HEK293 (cell line): ENCODE data around the gene FSTL3.

Source experiments
- CTCF ChIA-PET: fragments of 350-600 bp; formaldehyde crosslinking; extraction: SDS; loops from one replicate; lab custom pipeline; 2021; ENCODE audit warnings: antibody characterized with exemption; lab: Yijun Ruan, JAX
- POLR2A ChIA-PET: fragments of 300-600 bp; formaldehyde crosslinking; extraction: SDS; loops from one replicate; lab custom pipeline; 2020; ENCODE audit warnings: antibody characterized with exemption, inconsistent platforms; lab: Yijun Ruan, JAX
- H3K27ac ChIP-seq: fragments of 200-500 bp; sonication (Bioruptor generic); 2 replicates; pipeline ENCODE4 v1.5.1; 2014; ENCODE audit warnings: low read depth, low read length, control low read depth, inconsistent platforms; ENCODE audit errors: extremely low read depth
- H3K36me3 ChIP-seq, 2 experiments: fragments of 200-500 bp in 1 of 2; sonication (Bioruptor generic) in 1 of 2; 1 replicate in 1 of 2; 2 replicates in 1 of 2; pipeline ENCODE4 v1.5.1; 2014 to 2017; ENCODE audit warnings: inconsistent platforms in 2 of 2, low read length in 2 of 2; ENCODE audit not compliant: control insufficient read depth in 2 of 2, insufficient read depth in 1 of 2
- H3K4me1 ChIP-seq: fragments of 200-500 bp; sonication (Bioruptor generic); 2 replicates; pipeline ENCODE4 v1.5.1; 2014; ENCODE audit warnings: mild to moderate bottlenecking, low read length, inconsistent platforms; ENCODE audit not compliant: control insufficient read depth, insufficient read depth
- H3K4me3 ChIP-seq: 2 replicates; pipeline ENCODE4 v1.5.1; 2011; ENCODE audit warnings: low read depth, mild to moderate bottlenecking, control low read depth, low read length, moderate library complexity
- H3K9me3 ChIP-seq: fragments of 200-500 bp; sonication (Bioruptor generic); 2 replicates; pipeline ENCODE4 v1.5.1; 2014; ENCODE audit warnings: low read depth, low read length, inconsistent platforms; ENCODE audit not compliant: control insufficient read depth, insufficient read depth
- CTCF ChIP-seq: fragments of 450-650 bp; formaldehyde crosslinking; IDR thresholded peaks from 2 replicates; pipeline ENCODE4 v1.5.1; 2016; ENCODE audit warnings: missing biosample characterization, missing genetic modification characterization
- GLI2 ChIP-seq: fragments of 450-650 bp; formaldehyde crosslinking; IDR thresholded peaks from 2 replicates; pipeline ENCODE4; 2017; ENCODE audit warnings: missing biosample characterization, missing genetic modification characterization, low read depth, borderline replicate concordance
- INSM2 ChIP-seq: fragments of 450-650 bp; formaldehyde crosslinking; IDR thresholded peaks from 2 replicates; pipeline ENCODE4 v1.5.1; 2016; ENCODE audit warnings: missing biosample characterization, missing genetic modification characterization
- KLF10 ChIP-seq: fragments of 450-650 bp; IDR thresholded peaks from 2 replicates; pipeline ENCODE4 v1.5.1; 2018; ENCODE audit warnings: missing biosample characterization, mild to moderate bottlenecking, missing genetic modification characterization
- SALL2 ChIP-seq: fragments of 450-650 bp; formaldehyde crosslinking; IDR thresholded peaks from 2 replicates; pipeline ENCODE4 v1.5.0; 2017; ENCODE audit warnings: missing biosample characterization, mild to moderate bottlenecking, missing genetic modification characterization, borderline replicate concordance
- SCRT2 ChIP-seq: fragments of 450-650 bp; formaldehyde crosslinking; IDR thresholded peaks from 2 replicates; pipeline ENCODE4 v1.5.1; 2016; ENCODE audit warnings: missing biosample characterization, missing genetic modification characterization
- SP2 ChIP-seq: fragments of 450-650 bp; formaldehyde crosslinking; IDR thresholded peaks from 2 replicates; pipeline ENCODE4 v1.5.1; 2016; ENCODE audit warnings: missing biosample characterization, missing genetic modification characterization
- TRIM28 ChIP-seq: IDR thresholded peaks from 2 replicates; pipeline ENCODE4 v1.6.1; 2011; ENCODE audit warnings: low read length, control low read depth, borderline replicate concordance
- ZEB2 ChIP-seq: fragments of 450-650 bp; formaldehyde crosslinking; IDR thresholded peaks from 2 replicates; pipeline ENCODE4 v1.5.1; 2016; ENCODE audit warnings: missing biosample characterization, missing genetic modification characterization
- ZFP69B ChIP-seq: fragments of 450-650 bp; formaldehyde crosslinking; IDR thresholded peaks from 2 replicates; pipeline ENCODE4 v1.5.1; 2016; ENCODE audit warnings: missing biosample characterization, missing genetic modification characterization
- ZNF10 ChIP-seq: fragments of 450-650 bp; formaldehyde crosslinking; IDR thresholded peaks from 2 replicates; pipeline ENCODE4 v1.5.1; 2017; ENCODE audit warnings: missing biosample characterization, missing genetic modification characterization
- ZNF2 ChIP-seq: fragments of 450-650 bp; formaldehyde crosslinking; IDR thresholded peaks from 2 replicates; pipeline ENCODE4 v1.5.1; 2016; ENCODE audit warnings: missing biosample characterization, missing genetic modification characterization
- ZNF202 ChIP-seq: fragments of 450-650 bp; formaldehyde crosslinking; IDR thresholded peaks from 2 replicates; pipeline ENCODE4 v1.5.1; 2016; ENCODE audit warnings: missing biosample characterization, missing genetic modification characterization, borderline replicate concordance
- ZNF211 ChIP-seq: fragments of 450-650 bp; formaldehyde crosslinking; IDR thresholded peaks from 2 replicates; pipeline ENCODE4 v1.5.1; 2016; ENCODE audit warnings: low read depth, missing biosample characterization, missing genetic modification characterization
- ZNF280C ChIP-seq: fragments of 450-650 bp; formaldehyde crosslinking; IDR thresholded peaks from 2 replicates; pipeline ENCODE4 v1.5.1; 2016; ENCODE audit warnings: missing biosample characterization, missing genetic modification characterization
- ZNF335 ChIP-seq: fragments of 450-650 bp; formaldehyde crosslinking; conservative IDR thresholded peaks from 2 replicates; pipeline ENCODE4 v1.5.1; 2016; ENCODE audit warnings: missing biosample characterization, missing genetic modification characterization
- ZNF354C ChIP-seq: fragments of 450-650 bp; formaldehyde crosslinking; IDR thresholded peaks from 2 replicates; pipeline ENCODE4 v1.5.1; 2016; ENCODE audit warnings: missing biosample characterization, missing genetic modification characterization, low read depth, borderline replicate concordance
- ZNF366 ChIP-seq: fragments of 450-650 bp; formaldehyde crosslinking; conservative IDR thresholded peaks from 2 replicates; pipeline ENCODE4 v1.5.1; 2016; ENCODE audit warnings: missing biosample characterization, missing genetic modification characterization
- ZNF37A ChIP-seq: fragments of 450-650 bp; IDR thresholded peaks from 2 replicates; pipeline ENCODE4 v1.5.1; 2018; ENCODE audit warnings: missing biosample characterization, missing genetic modification characterization
- ZNF416 ChIP-seq: fragments of 450-650 bp; formaldehyde crosslinking; IDR thresholded peaks from 2 replicates; pipeline ENCODE4 v1.5.1; 2016; ENCODE audit warnings: missing biosample characterization, missing genetic modification characterization
- ZNF426 ChIP-seq: fragments of 450-650 bp; formaldehyde crosslinking; IDR thresholded peaks from 2 replicates; pipeline ENCODE4 v1.5.1; 2017; ENCODE audit warnings: missing biosample characterization, missing genetic modification characterization, mild to moderate bottlenecking, inconsistent platforms, moderate library complexity
- ZNF514 ChIP-seq: fragments of 450-650 bp; formaldehyde crosslinking; IDR thresholded peaks from 2 replicates; pipeline ENCODE4 v1.5.1; 2016; ENCODE audit warnings: missing biosample characterization, missing genetic modification characterization
- ZNF544 ChIP-seq: fragments of 450-650 bp; formaldehyde crosslinking; IDR thresholded peaks from 2 replicates; pipeline ENCODE4 v1.5.0; 2017; ENCODE audit warnings: missing biosample characterization, missing genetic modification characterization
- ZNF600 ChIP-seq: fragments of 450-650 bp; formaldehyde crosslinking; IDR thresholded peaks from 2 replicates; pipeline ENCODE4 v1.5.1; 2016; ENCODE audit warnings: missing biosample characterization, missing genetic modification characterization
- ZNF610 ChIP-seq: fragments of 450-650 bp; formaldehyde crosslinking; IDR thresholded peaks from 2 replicates; pipeline ENCODE4 v1.5.1; 2016; ENCODE audit warnings: missing biosample characterization, missing genetic modification characterization, borderline replicate concordance
- ZNF701 ChIP-seq: fragments of 450-650 bp; formaldehyde crosslinking; IDR thresholded peaks from 2 replicates; pipeline ENCODE4 v1.5.1; 2016; ENCODE audit warnings: missing biosample characterization, missing genetic modification characterization
- TF ChIP-seq, protein P1 (sequence below): fragments of 450-650 bp; formaldehyde crosslinking; IDR thresholded peaks from 2 replicates; pipeline ENCODE4 v1.5.1; 2017; ENCODE audit warnings: missing biosample characterization, missing genetic modification characterization

Gene FSTL3

DNA sequence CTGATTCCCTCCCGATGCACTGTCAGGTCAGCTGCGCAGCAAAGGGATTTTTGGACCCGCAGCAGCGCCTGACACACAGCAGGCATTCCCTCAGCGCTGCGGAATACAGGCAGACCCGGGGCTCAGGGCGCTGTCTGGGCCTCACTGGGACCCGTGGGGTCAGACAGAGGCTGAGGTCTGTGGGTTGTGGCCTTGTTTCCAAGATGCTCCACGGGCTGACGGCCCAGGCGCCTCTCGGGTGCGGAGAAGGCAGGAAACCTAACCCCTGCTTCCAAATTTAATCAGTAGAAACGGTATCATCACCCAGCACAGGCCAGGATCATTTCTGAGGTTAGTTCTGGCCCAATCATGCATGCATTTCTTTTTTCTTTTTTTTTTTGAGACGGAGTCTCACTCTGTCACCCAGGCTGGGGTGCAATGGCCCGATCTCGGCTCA is 12.5 kb upstream of the FSTL3 start:
- H3K27ac ChIP-seq: peak overlapping the region; percentile 45; the same call in 1 of the 2 replicates
- TF ChIP-seq ZNF514 (no peak), ZNF600 (tag by site-specific recombination) (peak; percentile 82; the same call in 1 of the 2 replicates)
- ChIA-PET POLR2A (interaction anchor here (0.6 to 1.5 kb wide), 8 partner anchors 9 to 320 kb away, joined by 3 to 8 read pairs (median 4); partner anchors contain the start of gene WDR18), CTCF (interaction anchor here (0.6 to 1.5 kb wide), 7 partner anchors 67 to 109 kb away, joined by 3 to 9 read pairs (median 3); no protein-coding TSS in a partner anchor)
- peaks cover 9% of the 10 kb centered on the region for H3K4me1 ChIP-seq
- H3K4me3 ChIP-seq: peak overlapping the region; percentile 46
- peaks cover 0 to 22% of the 10 kb centered on the region in 2 experiments; a peak in 1 of 3 replicates for H3K36me3 ChIP-seq
- no peaks in the 10 kb centered on the region for H3K9me3 ChIP-seq

DNA sequence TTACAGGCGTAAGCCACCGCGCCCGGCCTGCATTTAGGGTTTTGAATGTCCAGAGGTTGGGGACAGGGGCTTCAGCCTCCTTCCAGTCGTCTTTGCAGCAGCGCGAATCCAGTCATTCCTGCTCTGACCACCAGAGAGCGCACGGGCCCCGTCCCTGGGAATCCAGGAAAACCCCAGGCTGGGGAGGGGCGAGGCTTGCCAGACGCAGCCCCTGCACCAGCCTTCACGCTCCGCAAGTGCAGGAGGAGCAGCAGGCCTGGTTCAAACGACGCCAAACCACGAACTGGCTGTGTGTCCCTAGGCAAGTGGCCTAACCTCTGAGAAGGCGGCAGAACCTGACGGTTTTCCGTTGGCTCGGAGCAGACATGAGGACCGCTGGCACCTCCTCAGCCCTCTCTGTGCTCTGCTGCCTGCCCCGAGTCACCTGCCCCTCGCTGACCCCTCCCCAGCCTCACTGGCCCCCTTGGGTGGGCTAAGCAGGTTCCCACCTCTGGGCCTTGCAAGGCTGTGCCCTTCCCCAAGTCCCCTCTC is 11.2 kb upstream of the FSTL3 start:
- POLR2A ChIA-PET: interaction anchor here (0.6 kb wide), 1 partner anchor 16 kb away, joined by 6 read pairs; no protein-coding TSS in a partner anchor
- H3K36me3 ChIP-seq: peaks cover 0 to 11% of the 10 kb centered on the region in 2 experiments; a peak in 1 of 3 replicates
- no peak overlapping the region for H3K27ac ChIP-seq
- no peak overlapping the region for H3K4me3 ChIP-seq
- H3K4me1 ChIP-seq: peaks cover 9% of the 10 kb centered on the region
- CTCF ChIA-PET: no interaction called here
- H3K9me3 ChIP-seq: no peaks in the 10 kb centered on the region
- TF ChIP-seq ZNF280C (tag by site-specific recombination) (no peak), ZEB2 (tag by site-specific recombination) (no peak), ZNF202 (tag by site-specific recombination) (no peak), SCRT2 (no peak), ZNF10 (tag by site-specific recombination) (no peak), ZNF600 (tag by site-specific recombination) (peak; percentile 48; the same call in 1 of the 2 replicates), SP2 (tag by site-specific recombination) (peak; percentile 7; the same call in 1 of the 2 replicates), GLI2 (no peak), SALL2 (no peak), ZNF610 (tag by site-specific recombination) (peak; percentile 67; the same call in 1 of the 2 replicates), INSM2 (tag by site-specific recombination) (no peak), ZNF514 (no peak), ZFP69B (tag by site-specific recombination) (no peak), ZNF2 (0 out of 2 replicates have a peak, but pooled peaks have one; percentile 49), KLF10 (no peak), ZNF544 (tag by site-specific recombination) (no peak), ZNF416 (tag by site-specific recombination) (no peak), ZNF37A (tag by site-specific recombination) (no peak), ZNF701 (tag by site-specific recombination) (no peak), ZNF354C (tag by site-specific recombination) (no peak), CTCF (tag by site-specific recombination) (peak; percentile 84), ZNF211 (tag by site-specific recombination) (no peak), ZNF335 (tag by site-specific recombination) (peak; percentile 44; the same call in 1 of the 2 replicates), ZNF426 (tag by site-specific recombination) (no peak), TRIM28 (no peak), ZNF366 (tag by site-specific recombination) (no peak)
- TF ChIP-seq, protein P1, sequence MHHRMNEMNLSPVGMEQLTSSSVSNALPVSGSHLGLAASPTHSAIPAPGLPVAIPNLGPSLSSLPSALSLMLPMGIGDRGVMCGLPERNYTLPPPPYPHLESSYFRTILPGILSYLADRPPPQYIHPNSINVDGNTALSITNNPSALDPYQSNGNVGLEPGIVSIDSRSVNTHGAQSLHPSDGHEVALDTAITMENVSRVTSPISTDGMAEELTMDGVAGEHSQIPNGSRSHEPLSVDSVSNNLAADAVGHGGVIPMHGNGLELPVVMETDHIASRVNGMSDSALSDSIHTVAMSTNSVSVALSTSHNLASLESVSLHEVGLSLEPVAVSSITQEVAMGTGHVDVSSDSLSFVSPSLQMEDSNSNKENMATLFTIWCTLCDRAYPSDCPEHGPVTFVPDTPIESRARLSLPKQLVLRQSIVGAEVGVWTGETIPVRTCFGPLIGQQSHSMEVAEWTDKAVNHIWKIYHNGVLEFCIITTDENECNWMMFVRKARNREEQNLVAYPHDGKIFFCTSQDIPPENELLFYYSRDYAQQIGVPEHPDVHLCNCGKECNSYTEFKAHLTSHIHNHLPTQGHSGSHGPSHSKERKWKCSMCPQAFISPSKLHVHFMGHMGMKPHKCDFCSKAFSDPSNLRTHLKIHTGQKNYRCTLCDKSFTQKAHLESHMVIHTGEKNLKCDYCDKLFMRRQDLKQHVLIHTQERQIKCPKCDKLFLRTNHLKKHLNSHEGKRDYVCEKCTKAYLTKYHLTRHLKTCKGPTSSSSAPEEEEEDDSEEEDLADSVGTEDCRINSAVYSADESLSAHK (tag by site-specific recombination): no peak
